H1 (cell line): ENCODE data around the gene PDE4B.

Source experiments
- RAD21 ChIP-seq, 2 experiments: IDR thresholded peaks in 1 of 2; conservative IDR thresholded peaks in 1 of 2; 2 replicates each; pipeline ENCODE4 v1.6.1; 2011; ENCODE audit warnings: low read depth in 2 of 2, low read length in 2 of 2, improper control_type of control experiment in 1 of 2, inconsistent platforms in 1 of 2, mild to moderate bottlenecking in 1 of 2, moderate library complexity in 1 of 2
- TF ChIP-seq, protein P1 (sequence below): IDR thresholded peaks from 2 replicates; pipeline ENCODE4 v1.6.1; 2012; ENCODE audit warnings: inconsistent platforms
- TF ChIP-seq, protein P2 (sequence below), 3 experiments: IDR thresholded peaks; 1 replicate in 2 of 3; 2 replicates in 1 of 3; pipeline versions ENCODE4 v1.5.1 to v1.6.1; 2011; ENCODE audit warnings: low read length in 3 of 3, mild to moderate bottlenecking in 3 of 3, inconsistent platforms in 2 of 3, low read depth in 1 of 3, moderate library complexity in 1 of 3; ENCODE audit not compliant: insufficient read depth in 1 of 3; ENCODE audit errors: control extremely low read depth in 1 of 3

DNA sequence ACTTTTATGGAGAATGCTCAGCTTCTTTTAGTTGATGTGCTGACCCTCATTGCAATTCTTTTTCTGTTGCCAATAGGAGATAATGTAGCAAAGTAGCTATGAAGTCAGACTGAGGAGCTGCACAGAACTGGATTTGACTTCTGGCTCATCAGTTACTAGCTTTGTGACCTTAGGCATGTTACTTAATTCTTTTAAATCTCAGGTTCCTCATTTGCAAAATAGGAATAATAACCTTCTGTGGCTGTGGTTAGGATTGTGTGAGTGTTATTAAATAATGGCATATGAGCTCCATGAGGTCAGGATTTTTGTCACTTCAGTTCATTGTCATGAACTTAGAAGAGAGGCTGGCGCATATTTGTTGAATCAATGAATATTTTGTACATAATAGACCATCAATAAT is 503.7 kb downstream of the PDE4B start:
- TF ChIP-seq, protein P1, sequence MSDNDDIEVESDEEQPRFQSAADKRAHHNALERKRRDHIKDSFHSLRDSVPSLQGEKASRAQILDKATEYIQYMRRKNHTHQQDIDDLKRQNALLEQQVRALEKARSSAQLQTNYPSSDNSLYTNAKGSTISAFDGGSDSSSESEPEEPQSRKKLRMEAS, result no peak
- TF ChIP-seq, protein P2, sequence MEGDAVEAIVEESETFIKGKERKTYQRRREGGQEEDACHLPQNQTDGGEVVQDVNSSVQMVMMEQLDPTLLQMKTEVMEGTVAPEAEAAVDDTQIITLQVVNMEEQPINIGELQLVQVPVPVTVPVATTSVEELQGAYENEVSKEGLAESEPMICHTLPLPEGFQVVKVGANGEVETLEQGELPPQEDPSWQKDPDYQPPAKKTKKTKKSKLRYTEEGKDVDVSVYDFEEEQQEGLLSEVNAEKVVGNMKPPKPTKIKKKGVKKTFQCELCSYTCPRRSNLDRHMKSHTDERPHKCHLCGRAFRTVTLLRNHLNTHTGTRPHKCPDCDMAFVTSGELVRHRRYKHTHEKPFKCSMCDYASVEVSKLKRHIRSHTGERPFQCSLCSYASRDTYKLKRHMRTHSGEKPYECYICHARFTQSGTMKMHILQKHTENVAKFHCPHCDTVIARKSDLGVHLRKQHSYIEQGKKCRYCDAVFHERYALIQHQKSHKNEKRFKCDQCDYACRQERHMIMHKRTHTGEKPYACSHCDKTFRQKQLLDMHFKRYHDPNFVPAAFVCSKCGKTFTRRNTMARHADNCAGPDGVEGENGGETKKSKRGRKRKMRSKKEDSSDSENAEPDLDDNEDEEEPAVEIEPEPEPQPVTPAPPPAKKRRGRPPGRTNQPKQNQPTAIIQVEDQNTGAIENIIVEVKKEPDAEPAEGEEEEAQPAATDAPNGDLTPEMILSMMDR (IDR thresholded peaks at IDR 0.05; ENCODE audit: control extremely low read depth in 1 of 3, insufficient read depth in 1 of 3, low read depth in 1 of 3, low read length in 3 of 3), result no peak
- TF ChIP-seq RAD21 (IDR thresholded peaks at IDR 0.05 in 1 of 2, conservative IDR thresholded peaks at IDR 0.05 in 1 of 2; ENCODE audit: low read depth in 2 of 2, low read length in 2 of 2), result no peak
